ENCODE data around the gene LRP3.

DNA sequence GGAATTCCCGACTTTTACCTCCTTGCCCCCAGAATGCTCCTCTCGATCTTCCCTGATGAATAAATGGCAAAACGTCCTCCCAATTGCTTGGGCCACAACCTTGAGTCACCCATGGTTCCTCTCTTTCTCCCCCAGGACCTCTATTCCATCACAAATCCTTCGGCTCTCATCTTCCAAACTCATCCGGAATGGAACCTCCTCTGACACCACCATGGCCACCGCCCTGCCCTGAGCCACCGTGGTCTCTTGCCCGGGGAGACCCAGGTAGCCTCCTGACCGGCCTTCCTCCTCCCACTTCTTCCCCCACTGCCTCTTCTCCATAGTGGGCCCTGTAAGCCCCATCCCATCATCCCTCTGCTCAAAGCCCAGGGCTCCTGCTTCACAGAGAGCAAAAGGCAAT lies 26.6 kb downstream of the LRP3 start:
- TF ChIP-seq CTCF (IDR thresholded peaks at IDR 0.05): no peak
- TF ChIP-seq POLR2A (IDR thresholded peaks at IDR 0.05): no peak
